ENCODE results near the gene CLNK. TPM values are rescaled to one million over a fixed set of nuclear protein-coding genes. Genes with fewer than 3 reads are reported as not detected.

CLNK gene
- total RNA-seq, 4 donors from 2014 or later = under 0.01 to 0.73 TPM; not detected in 2

DNA sequence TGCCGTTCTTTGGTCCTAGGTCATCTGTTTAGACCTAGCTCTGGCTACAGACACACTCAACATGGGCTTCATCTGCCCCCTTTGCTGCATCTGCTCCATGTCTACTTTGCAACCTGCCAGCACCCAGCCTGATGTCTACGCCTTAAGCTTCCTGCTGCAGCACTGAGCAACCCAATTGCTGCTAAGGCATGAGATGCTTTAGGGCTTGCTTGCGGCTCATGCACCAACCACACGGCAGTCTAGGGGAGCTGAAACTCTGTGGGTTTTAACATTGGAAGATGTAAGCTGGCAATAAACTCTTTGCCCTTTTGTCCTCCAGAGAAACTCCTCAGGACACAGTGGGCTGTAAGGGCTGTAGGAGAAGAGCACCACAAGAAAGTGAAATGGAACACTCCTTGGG lies 11.7 kb upstream of the CLNK start:
- no peak for ATAC-seq
- H3K27me3 ChIP-seq = no peaks in the 10 kb centered on the region
- no peak overlapping the region for H3K4me3 ChIP-seq
- H3K36me3 ChIP-seq = no peaks in the 10 kb centered on the region
- peaks cover 0 to 15% (median 0%) of the 10 kb centered on the region in 3 donors for H3K4me1 ChIP-seq
- TF ChIP-seq POLR2AphosphoS5 (IDR thresholded peaks at IDR 0.05) (no peak), POLR2A (IDR thresholded peaks at IDR 0.05) (no peak), EP300 (IDR thresholded peaks at IDR 0.05) (no peak)
- TF ChIP-seq, protein P1, sequence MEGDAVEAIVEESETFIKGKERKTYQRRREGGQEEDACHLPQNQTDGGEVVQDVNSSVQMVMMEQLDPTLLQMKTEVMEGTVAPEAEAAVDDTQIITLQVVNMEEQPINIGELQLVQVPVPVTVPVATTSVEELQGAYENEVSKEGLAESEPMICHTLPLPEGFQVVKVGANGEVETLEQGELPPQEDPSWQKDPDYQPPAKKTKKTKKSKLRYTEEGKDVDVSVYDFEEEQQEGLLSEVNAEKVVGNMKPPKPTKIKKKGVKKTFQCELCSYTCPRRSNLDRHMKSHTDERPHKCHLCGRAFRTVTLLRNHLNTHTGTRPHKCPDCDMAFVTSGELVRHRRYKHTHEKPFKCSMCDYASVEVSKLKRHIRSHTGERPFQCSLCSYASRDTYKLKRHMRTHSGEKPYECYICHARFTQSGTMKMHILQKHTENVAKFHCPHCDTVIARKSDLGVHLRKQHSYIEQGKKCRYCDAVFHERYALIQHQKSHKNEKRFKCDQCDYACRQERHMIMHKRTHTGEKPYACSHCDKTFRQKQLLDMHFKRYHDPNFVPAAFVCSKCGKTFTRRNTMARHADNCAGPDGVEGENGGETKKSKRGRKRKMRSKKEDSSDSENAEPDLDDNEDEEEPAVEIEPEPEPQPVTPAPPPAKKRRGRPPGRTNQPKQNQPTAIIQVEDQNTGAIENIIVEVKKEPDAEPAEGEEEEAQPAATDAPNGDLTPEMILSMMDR (IDR thresholded peaks at IDR 0.05) = no peak
- no peak overlapping the region for H3K27ac ChIP-seq
- no peaks in the 10 kb centered on the region for H3K9me3 ChIP-seq
- 100% methylated on average over 1 of the region's 4 CpGs; no CpG with 5 or more reads in 1 of the 2 donors for WGBS, 2 donors (ENCODE audit: low coverage in 1 of 2)

DNA sequence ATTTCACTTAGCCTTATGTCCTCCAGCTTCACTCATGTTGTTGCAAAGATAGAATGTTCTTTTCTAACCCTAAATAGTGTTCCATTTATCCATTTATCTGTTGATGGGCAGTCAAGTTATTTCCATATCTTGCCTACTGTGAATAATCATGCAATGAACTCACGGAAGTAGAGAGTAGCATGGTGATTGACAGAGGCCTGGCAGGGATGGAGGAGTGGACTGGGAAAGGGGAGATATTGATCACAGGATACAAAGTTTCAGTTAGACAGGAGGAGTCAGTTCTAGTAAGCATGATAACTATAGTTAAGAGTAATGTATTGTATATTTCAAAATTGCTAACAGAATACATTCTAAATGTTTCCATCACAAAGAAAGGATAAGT lies 10.3 kb upstream of the CLNK start:
- Histone ChIP-seq H3K4me3 (no peak overlapping the region), H3K9me3 (no peaks in the 10 kb centered on the region), H3K27ac (no peak overlapping the region), H3K27me3 (no peaks in the 10 kb centered on the region), H3K36me3 (no peaks in the 10 kb centered on the region), H3K4me1 (peaks cover 0 to 19% (median 0%) of the 10 kb centered on the region in 3 donors)
- TF ChIP-seq POLR2AphosphoS5 (IDR thresholded peaks at IDR 0.05) (no peak), EP300 (IDR thresholded peaks at IDR 0.05) (no peak), POLR2A (IDR thresholded peaks at IDR 0.05) (no peak)
- TF ChIP-seq, protein P1 (IDR thresholded peaks at IDR 0.05) = no peak
- no peak for ATAC-seq
- 88% methylated on average over 1 of the region's 1 CpG; no CpG with 5 or more reads in 1 of the 2 donors for WGBS, 2 donors (ENCODE audit: low coverage in 1 of 2)

DNA sequence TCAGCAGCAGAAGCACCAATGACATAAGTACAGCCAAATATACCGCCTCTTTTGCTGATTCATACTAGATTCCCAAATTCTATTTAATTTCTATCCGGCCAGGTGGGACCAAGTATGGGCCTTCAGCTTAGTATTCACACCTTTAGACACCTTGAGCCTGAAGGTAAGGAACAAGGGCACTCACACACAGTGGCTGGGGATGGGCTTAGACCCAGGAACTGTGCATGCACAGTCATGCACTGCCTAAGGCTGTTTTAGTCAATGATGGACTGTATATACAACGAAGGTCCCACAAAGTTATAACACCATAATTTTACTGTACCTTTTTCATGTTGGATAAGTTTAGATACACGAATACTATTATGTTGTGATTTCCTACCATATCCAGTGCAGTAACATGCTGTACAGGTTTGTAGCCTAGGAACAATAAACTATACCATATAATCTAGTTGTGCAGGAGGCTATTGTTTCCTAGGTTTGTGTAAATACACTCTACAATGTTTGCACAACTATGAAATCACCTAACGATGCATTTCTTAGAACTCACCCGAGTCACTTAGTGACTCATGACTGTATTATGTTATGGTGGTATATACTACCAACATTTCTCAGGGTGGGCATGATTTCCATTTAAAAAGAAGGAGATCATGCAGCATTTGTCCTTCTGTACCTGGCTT lies 9.7 kb upstream of the CLNK start:
- no peak for ATAC-seq
- TF ChIP-seq POLR2AphosphoS5 (IDR thresholded peaks at IDR 0.05) (no peak), POLR2A (IDR thresholded peaks at IDR 0.05) (no peak), EP300 (IDR thresholded peaks at IDR 0.05) (no peak)
- TF ChIP-seq, protein P1 (IDR thresholded peaks at IDR 0.05) = no peak
- Histone ChIP-seq H3K4me1 (peaks cover 0 to 19% (median 0%) of the 10 kb centered on the region in 3 donors), H3K27me3 (no peaks in the 10 kb centered on the region), H3K27ac (no peak overlapping the region), H3K9me3 (no peaks in the 10 kb centered on the region), H3K36me3 (no peaks in the 10 kb centered on the region), H3K4me3 (no peak overlapping the region)
- 85 to 88% methylated on average over 4 to 6 of the region's 6 CpGs for WGBS, 2 donors (ENCODE audit: low coverage in 1 of 2)

DNA sequence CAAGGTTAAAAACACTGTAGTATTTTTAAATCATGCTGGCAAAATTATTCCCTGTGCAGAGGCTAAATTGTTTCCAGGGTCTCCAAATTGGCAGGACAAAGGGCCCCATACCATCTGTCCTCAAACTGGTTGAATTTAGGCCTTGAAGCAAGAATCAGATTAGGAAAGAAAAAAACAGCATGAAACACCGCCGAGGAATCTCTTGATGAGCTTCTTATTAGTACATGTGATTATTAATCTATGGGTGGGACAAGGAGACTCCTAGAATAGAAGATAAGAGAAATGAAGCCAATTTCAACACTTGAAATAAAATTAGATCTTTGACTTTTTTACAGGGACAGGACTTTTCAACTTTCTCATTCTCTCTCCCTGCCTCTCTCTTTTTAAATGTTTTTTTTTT lies 7.1 kb upstream of the CLNK start:
- peaks cover 0 to 19% (median 0%) of the 10 kb centered on the region in 3 donors for H3K4me1 ChIP-seq
- H3K4me3 ChIP-seq = no peak overlapping the region
- no peaks in the 10 kb centered on the region for H3K27me3 ChIP-seq
- peak overlapping the region in 1 of 4 donors; percentile 41 for H3K27ac ChIP-seq
- H3K9me3 ChIP-seq = no peaks in the 10 kb centered on the region
- H3K36me3 ChIP-seq = no peaks in the 10 kb centered on the region
- ATAC-seq = no peak
- 43 to 50% methylated on average over 2 of the region's 2 CpGs for WGBS, 2 donors (ENCODE audit: low coverage in 1 of 2)
- TF ChIP-seq POLR2AphosphoS5 (IDR thresholded peaks at IDR 0.05) = no peak
- no peak for TF ChIP-seq POLR2A (IDR thresholded peaks at IDR 0.05)
- TF ChIP-seq, protein P1 (IDR thresholded peaks at IDR 0.05) = no peak
- TF ChIP-seq EP300 (IDR thresholded peaks at IDR 0.05) = no peak
